ENCODE results near the gene VPS26A.

DNA sequence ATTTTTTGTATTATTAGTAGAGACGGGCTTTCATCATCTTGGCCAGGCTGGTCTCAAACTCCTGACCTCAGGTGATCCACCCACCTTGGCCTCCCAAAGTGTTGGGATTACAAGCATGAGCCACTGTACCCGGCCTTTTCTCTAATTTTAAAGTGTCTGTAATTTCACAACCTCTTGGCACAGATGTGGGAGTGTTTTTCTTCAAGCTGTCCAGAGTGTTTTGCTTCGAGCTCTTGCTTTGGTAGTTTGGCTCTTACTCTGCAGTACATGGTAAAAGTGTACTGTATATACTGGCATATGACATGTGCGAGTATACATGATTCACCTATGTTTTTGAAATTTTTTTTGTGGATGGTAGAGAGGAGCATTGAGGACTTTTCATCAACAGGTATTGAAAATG, 26.2 kb upstream of the VPS26A start:
- no peak for TF ChIP-seq POLR2A (IDR thresholded peaks at IDR 0.05)
- TF ChIP-seq, protein P1, sequence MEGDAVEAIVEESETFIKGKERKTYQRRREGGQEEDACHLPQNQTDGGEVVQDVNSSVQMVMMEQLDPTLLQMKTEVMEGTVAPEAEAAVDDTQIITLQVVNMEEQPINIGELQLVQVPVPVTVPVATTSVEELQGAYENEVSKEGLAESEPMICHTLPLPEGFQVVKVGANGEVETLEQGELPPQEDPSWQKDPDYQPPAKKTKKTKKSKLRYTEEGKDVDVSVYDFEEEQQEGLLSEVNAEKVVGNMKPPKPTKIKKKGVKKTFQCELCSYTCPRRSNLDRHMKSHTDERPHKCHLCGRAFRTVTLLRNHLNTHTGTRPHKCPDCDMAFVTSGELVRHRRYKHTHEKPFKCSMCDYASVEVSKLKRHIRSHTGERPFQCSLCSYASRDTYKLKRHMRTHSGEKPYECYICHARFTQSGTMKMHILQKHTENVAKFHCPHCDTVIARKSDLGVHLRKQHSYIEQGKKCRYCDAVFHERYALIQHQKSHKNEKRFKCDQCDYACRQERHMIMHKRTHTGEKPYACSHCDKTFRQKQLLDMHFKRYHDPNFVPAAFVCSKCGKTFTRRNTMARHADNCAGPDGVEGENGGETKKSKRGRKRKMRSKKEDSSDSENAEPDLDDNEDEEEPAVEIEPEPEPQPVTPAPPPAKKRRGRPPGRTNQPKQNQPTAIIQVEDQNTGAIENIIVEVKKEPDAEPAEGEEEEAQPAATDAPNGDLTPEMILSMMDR (IDR thresholded peaks at IDR 0.05), result no peak

All from prostate gland (tissue), 2 donors.